PC-3 (cell line): ENCODE data around the gene KIDINS220.

ENCODE experiments used
- CTCF ChIP-seq: fragments of 300-600 bp; sonication (generic); conservative IDR thresholded peaks from 2 replicates; pipeline ENCODE4 v1.5.1; 2017; ENCODE audit warnings: antibody characterized with exemption, low read depth, mild to moderate bottlenecking, low read length
- EZH2phosphoT487 ChIP-seq: fragments of 300-600 bp; sonication (generic); IDR thresholded peaks from 2 replicates; pipeline ENCODE4 v1.6.1; 2018; ENCODE audit warnings: mild to moderate bottlenecking, antibody characterized with exemption, low read length, borderline replicate concordance

- no peak for TF ChIP-seq CTCF
- TF ChIP-seq EZH2phosphoT487 = no peak
These were observed 4.5 kb upstream of the KIDINS220 start for GRCh38 chr2:8841932-8842331.
